GOT3 (cell line): ENCODE results near the gene TIMMDC1.
"Not testable (repeated sequence)": the region's sequence is repeated elsewhere in the genome, so short reads cannot be mapped to it uniquely, and the experiment has no call there.

Source experiments
- DNase-seq: peaks from one replicate; lab custom pipeline; 2025; ENCODE audit warnings: mixed read lengths; lab: John Stamatoyannopoulos, UW

TIMMDC1 gene

GRCh38 chr3:119510690-119511089, 12.3 kb downstream of the TIMMDC1 start:
- no peak for DNase-seq

GRCh38 chr3:119514637-119515036, 16.3 kb downstream of the TIMMDC1 start:
- no peak for DNase-seq

- DNase-seq = no peak
Measured at GRCh38 chr3:119517112-119517511, 18.8 kb downstream of the TIMMDC1 start.

- no peak for DNase-seq
Measured at GRCh38 chr3:119518026-119518425, 19.7 kb downstream of the TIMMDC1 start.

GRCh38 chr3:119524931-119525662, 26.8 kb downstream of the TIMMDC1 start:
- no peak for DNase-seq

- no peak for DNase-seq
Measured at GRCh38 chr3:119527714-119528113, 29.4 kb downstream of the TIMMDC1 start.

- DNase-seq = no peak
Measured at GRCh38 chr3:119529883-119530282, 31.5 kb downstream of the TIMMDC1 start.

- DNase-seq = no peak
Measured at GRCh38 chr3:119530456-119530855, 32.1 kb downstream of the TIMMDC1 start.

- DNase-seq = no peak
Measured at GRCh38 chr3:119531151-119531550, 32.8 kb downstream of the TIMMDC1 start.

GRCh38 chr3:119534296-119534695, 35.9 kb downstream of the TIMMDC1 start:
- no peak for DNase-seq

- DNase-seq = no peak
Measured at GRCh38 chr3:119536757-119537156, 38.4 kb downstream of the TIMMDC1 start.

- DNase-seq = no peak
Measured at GRCh38 chr3:119538772-119539171, 40.4 kb downstream of the TIMMDC1 start.

GRCh38 chr3:119541547-119541946, 43.2 kb downstream of the TIMMDC1 start:
- DNase-seq = no peak

GRCh38 chr3:119542168-119542767, 43.9 kb downstream of the TIMMDC1 start:
- no peak for DNase-seq

- no peak for DNase-seq
Measured at GRCh38 chr3:119543147-119543546, 44.8 kb downstream of the TIMMDC1 start.

GRCh38 chr3:119547227-119547626, 48.9 kb downstream of the TIMMDC1 start:
- no peak for DNase-seq

GRCh38 chr3:119548341-119548740, 50.0 kb downstream of the TIMMDC1 start:
- DNase-seq = no peak

GRCh38 chr3:119550192-119550910, 52.0 kb downstream of the TIMMDC1 start:
- no peak for DNase-seq

- DNase-seq = no peak
Measured at GRCh38 chr3:119551598-119551997, 53.3 kb downstream of the TIMMDC1 start.

- DNase-seq = not testable (repeated sequence)
Measured at GRCh38 chr3:119552928-119553327, 54.6 kb downstream of the TIMMDC1 start.

- no peak for DNase-seq
Measured at GRCh38 chr3:119553823-119554415, 55.6 kb downstream of the TIMMDC1 start.

GRCh38 chr3:119555309-119555735, 57.0 kb downstream of the TIMMDC1 start:
- DNase-seq = no peak

GRCh38 chr3:119555929-119556328, 57.6 kb downstream of the TIMMDC1 start:
- DNase-seq = no peak
